ENCODE measurements around the gene HS2ST1.

HS2ST1 gene

DNA sequence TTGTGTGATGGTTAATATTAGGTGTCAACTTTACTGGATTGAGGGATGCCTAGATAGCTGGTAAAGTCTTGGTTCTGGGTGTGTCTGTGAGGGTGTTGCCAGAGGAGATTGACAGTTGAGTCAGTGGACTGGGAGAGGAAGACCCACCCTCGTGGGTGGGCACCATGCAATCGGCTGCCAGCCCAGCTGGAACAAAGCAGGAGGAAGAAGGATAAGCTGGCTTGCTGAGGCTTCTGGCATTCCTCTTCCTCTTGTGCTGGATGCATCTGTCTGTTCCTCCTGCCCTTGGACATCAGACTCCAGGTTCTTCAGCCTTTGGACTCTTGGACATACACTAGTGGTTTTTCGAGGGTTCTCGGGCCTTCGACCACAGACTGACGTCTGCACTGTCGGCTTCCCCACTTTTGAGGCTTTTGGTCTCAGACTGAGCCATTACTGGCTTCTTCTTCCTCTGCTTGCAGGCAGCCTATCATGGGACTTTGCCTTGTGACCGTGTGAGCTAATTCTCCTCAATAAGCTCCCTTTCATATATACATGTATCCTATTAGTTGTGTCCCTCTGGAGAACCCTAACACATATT, 230.0 kb downstream of the HS2ST1 start:
- DNase-seq, result no peak

DNA sequence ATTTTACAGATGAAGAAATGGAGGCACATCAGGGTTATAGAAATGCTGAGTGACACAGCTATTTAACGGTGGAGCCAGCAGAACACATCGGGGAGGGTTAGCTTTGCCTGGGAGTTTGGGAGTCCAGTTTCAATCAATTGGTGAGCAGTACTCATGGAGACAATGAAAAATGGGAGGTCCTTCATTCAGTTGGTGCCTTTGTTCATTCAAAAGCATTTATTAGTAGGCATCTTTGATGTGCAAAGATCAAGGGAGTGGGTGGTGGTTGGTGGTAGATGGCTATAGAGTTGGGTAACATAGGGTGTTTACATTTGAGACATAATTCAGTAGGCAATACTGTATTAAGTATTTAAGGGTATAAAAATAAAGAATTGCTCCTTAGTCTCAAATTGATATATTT, 230.5 kb downstream of the HS2ST1 start:
- no peak for DNase-seq

DNA sequence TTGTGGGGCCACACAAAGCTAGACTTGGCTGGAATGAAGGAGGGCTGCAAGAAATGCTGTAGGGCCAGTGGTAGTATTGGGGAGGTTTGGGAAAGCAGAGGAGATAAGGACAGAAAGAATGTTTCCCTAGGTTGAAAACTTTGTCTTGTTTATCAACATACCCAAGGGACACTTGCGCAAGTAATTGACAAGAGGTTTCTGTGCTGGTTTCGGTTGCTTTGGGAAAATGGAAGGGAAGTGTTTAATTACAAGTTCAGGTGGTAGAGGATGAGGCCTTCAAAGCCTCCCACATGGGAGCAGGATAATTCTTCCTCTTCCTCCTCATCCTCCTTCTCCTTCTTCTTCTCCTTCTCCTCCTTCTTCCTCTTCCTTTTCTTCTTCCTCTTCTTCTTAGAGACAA, 232.1 kb downstream of the HS2ST1 start:
- no peak for DNase-seq

DNA sequence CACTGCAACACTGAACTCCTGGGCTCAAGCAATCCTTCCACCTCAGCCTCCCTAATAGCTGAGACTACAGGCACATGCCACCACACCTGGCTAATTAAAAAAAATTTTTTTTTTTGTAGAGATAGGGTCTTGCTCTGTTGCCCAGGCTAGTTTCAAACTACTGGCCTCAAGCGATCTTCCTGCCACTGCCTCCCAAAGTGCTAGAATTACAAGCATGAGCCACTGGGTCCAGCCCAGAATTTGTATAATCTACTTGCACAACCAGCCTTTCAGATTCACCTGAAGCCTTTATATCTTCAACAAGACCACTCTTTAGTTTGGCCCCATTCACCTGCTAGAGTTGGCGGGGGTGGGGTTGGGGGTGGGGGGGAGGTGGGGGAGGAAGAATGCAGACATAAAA, 232.6 kb downstream of the HS2ST1 start:
- DNase-seq, result no peak

DNA sequence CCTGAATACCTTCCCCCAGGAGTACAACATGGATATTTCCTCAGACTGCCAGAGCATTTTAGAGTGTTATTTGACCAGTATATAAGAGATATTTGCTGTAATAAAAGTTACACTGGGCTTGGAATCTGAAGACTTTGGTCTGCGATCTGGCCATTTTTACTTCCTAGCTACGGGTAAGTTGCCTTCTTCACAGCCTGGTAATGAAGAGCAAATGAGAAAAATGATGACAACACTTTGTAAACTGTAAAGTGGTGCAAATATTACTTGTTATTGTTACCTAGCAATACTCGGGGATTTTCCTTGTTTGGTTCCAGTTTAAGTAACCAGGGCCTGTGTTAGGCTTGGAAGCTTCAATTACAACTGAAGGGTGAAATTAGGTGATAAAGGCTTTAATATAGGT, 233.4 kb downstream of the HS2ST1 start:
- no peak for DNase-seq

DNA sequence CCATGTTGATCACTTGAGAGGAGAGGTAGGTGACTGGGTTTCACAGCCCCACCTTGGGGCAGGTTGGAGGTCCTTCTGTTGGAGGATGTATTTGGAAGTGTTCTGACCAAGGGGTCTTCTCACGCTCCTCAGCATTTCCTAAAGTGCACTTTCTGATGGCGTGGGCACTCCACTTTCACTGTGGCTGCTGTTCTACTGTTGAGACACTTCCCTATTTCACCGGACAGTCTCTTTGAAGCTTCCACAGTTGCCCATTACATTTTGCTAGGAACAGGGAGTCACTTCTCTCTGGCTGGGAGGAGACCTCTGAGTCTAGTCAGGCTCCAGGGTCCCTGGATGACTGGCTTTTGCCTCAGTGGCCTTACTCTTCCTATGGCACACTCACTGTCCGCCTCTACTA, 234.2 kb downstream of the HS2ST1 start:
- no peak for DNase-seq

DNA sequence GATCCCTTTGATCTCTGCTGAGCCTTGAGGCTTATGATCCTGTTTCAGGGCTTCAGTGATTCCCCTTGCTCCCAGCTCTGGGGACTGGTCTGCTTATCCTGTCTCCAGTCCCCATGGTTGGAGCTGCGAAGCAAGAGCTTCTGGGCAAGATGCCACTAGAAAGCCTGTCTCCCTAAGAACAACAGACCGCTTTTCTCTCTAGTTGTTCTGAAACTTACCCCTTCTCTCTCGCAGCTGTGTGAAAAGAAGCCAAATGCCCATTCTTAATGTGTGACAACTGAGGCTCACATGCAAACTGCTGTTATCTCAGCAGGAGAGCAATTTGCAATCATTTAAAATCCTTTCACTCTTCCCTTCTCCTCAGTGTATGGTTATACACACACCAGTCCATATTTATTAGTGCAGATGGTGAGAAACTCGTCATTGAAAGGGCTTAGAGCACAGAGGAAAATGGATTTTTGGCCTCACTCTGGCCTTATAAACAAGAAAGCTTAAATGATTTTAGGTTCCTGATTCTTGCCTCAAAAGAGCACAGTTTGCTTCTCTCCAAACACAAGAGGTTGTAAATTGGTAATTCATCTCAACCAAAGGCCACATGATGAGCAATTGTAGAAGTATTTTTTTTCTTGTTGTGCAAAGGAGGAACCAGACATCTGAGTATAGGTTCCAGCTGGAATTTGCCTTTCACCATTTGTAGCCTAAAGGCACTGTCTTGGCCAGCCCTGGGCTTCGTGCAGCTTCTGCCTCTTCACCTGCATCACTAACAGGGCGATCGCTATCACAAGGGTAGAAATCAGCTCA, 235.0 kb downstream of the HS2ST1 start:
- no peak for DNase-seq

- DNase-seq, result no peak
Observed at GRCh38 chr1:87150143-87150542, 235.7 kb downstream of the HS2ST1 start.

- no peak for DNase-seq
Observed at GRCh38 chr1:87151500-87152421, 237.3 kb downstream of the HS2ST1 start.

- no peak for DNase-seq
Observed at GRCh38 chr1:87154384-87154783, 239.9 kb downstream of the HS2ST1 start.

GRCh38 chr1:87155170-87155569, 240.7 kb downstream of the HS2ST1 start:
- DNase-seq, result no peak

DNA sequence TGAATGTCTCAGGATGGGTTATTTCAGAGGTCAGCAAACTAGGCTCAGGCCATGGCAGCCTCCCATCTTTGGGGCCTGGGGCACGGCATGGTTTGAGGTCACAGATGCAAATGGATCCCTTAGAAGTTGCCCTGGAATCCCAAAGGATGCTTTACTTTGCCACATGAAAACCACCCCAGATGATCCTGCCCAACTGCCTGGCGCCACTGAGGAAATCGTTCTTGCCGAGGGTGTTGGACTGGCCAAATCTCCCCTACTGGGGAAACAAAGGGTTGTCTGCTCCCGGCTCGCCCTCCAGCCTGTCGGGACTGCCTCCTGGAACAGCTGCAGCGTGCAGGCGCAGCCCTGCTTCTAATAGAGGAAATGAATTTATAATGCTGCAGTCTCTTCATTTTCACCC, 241.2 kb downstream of the HS2ST1 start:
- no peak for DNase-seq

DNA sequence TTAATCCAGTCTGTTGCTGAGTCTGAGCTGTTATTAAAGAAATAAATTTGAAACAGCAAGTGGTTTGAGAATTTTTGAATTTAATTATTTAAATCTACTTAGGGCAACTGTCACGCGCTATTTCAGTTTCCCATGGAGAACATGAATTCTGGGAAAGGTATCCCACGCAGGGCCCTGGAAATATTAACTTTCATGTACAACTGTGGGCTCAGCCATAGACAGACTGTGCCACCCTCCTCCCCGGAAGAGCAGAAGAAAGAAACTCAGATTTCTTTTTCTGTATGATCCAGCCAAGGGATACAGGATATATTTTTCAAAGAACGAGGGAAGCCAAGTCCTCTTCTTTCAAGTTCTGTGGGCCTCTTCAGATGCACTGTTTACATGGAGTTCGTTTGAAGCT, 241.7 kb downstream of the HS2ST1 start:
- no peak for DNase-seq

GRCh38 chr1:87159378-87159915, 245.0 kb downstream of the HS2ST1 start:
- DNase-seq, result no peak

Data from activated CD4-positive, alpha-beta T cell treated with anti-CD3 and anti-CD28 coated beads, Interleukin-2, amount 50 U/mL, for 1 hour (primary cell).